Tracheal epithelial cell (primary cell): ENCODE data around the gene HARBI1. TPM values are rescaled to one million over a fixed set of nuclear protein-coding genes. Genes with fewer than 3 reads are reported as not detected.

Source experiments
- total RNA-seq: library from RNA; depleted of rRNA; stranded (reverse); fragments of >200 nt; gene quantifications from 2 replicates; pipeline ENCODE4 v1.2.1, GENCODE V29; 2014

HARBI1 gene, protein sequence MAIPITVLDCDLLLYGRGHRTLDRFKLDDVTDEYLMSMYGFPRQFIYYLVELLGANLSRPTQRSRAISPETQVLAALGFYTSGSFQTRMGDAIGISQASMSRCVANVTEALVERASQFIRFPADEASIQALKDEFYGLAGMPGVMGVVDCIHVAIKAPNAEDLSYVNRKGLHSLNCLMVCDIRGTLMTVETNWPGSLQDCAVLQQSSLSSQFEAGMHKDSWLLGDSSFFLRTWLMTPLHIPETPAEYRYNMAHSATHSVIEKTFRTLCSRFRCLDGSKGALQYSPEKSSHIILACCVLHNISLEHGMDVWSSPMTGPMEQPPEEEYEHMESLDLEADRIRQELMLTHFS
- 3.9 and 5.1 TPM in 2 replicates for total RNA-seq

DNA sequence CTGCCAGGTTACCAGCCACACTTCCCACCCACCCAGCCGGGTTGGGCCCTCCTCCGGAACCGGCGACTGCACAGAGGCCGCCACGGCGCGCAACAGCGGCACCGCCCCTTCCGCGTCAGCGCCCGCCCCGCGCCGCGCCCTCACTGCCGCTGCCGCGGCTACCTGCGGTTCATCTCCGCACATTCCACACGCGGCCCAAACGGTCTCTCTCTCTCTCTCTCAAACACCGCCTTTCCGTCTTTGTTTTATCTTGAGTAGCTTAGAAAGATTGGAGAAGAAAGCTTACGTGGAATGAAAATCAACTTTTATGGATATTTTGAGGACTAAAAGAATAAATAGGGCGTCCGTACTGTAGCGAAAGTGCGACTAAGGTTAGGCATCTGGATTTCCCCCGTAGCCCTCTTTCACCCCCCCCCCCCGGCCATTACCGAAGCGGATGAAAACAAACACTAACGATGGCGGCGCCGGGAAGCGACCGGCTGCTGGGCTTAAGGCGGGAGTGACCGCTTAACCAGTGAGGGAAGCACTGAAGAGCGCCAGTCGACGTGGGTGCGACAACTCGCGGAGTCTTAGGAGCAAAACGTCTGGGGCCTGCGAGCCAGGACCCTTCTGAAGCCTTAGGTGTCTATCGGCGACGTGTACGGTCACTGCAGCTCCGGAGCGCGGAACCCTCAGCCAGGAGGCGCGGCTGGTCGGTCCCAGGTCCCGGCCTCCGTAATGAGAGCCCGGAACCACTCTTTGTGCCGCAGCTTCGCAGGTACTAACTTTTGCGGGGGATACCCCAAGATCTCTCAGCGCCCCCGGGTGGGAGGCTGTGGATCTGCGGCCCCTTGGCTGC lies at the start of gene HARBI1, which contains the start of gene ATG13:
HARBI1 (minus strand) TSS at position 94 of the 838 bp plus-strand sequence. CDS start 990 bp downstream, outside the sequence.
ATG13 (plus strand) TSS at position 420 of the 838 bp plus-strand sequence. CDS start 26,739 bp downstream, outside the sequence.

DNA sequence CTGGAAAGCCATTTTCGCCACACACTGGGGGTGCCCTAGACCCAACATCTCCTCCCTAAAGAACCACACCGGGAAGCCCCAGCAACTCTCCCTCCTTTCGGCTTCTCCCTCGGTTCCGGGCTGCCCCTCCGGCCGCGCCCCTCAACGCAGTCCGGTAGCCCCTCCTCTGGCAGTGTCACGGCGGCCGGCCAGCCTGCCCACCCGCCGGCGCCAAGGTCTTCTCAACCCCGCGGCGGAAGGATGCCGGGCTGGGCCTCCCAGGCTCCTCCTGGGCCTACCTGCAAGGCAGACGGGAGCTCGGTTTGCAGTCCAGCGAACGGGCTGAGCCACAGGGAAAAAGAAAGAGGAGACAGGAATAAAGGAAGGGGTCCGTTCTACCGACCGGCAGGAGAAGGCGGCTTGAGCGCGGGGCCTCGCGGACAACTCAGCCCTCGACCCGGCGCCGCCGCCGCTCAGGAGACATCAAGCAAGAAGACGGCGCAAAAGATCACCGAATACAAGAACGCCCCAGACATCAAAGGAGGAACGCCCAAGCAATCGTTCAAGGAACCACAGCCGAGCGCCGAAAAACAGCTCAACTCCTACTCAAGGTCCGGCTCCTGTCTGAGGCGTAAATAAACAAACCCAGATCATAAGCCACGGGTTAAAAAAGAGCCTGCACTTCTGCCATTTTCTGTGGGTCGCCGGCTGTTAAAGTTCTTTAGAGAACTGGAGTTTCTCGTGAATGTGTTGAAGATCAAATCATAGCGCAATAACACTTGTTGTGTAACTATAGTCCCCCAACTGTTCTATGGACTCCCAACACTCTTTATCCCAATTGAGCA lies 23.3 kb downstream of the HARBI1 start, which contains the start of gene AMBRA1:
AMBRA1 (minus strand) TSS at position 474 of the 824 bp plus-strand sequence. CDS start 45,643 bp downstream, outside the sequence.

Other genes starting within 250 kb of the HARBI1 start
- gene MDK, start 235.6 kb downstream of the HARBI1 start, total RNA-seq, result 19.2 and 28.7 TPM in 2 replicates
- not detected in 2 replicates for gene CHRM4, start 225.5 kb downstream of the HARBI1 start, total RNA-seq
- 15.3 and 27.7 TPM in 2 replicates for gene AMBRA1, start 23.2 kb downstream of the HARBI1 start, total RNA-seq
- gene ATG13, start 326 bp upstream of the HARBI1 start, total RNA-seq, result 27.5 and 43.1 TPM in 2 replicates
- 17.9 and 28.7 TPM in 2 replicates for gene ARHGAP1, start 83.4 kb upstream of the HARBI1 start, total RNA-seq
- 4.9 and 9.4 TPM in 2 replicates for gene ZNF408, start 83.8 kb upstream of the HARBI1 start, total RNA-seq
- under 0.01 TPM in 1 of 2 replicates, not detected in the other for gene F2, start 102.0 kb upstream of the HARBI1 start, total RNA-seq
- 49.7 and 62.4 TPM in 2 replicates for gene CKAP5, start 229.1 kb upstream of the HARBI1 start, total RNA-seq